NB4 (cell line): Measurements from ENCODE around the gene CHP1.
"Not testable (repeated sequence)": the region's sequence is repeated elsewhere in the genome, so short reads cannot be mapped to it uniquely, and the experiment has no call there.

ENCODE experiments used
- MYC ChIP-seq: IDR thresholded peaks from 2 replicates; pipeline ENCODE4 v1.6.1; 2011; ENCODE audit warnings: low read depth, low read length
- POLR2A ChIP-seq: IDR thresholded peaks from 2 replicates; pipeline ENCODE4 v1.6.1; 2011; ENCODE audit warnings: mild to moderate bottlenecking; ENCODE audit not compliant: insufficient read length; ENCODE audit errors: extremely low read depth
- TF ChIP-seq, protein P1 (sequence below): IDR thresholded peaks from one replicate; pipeline ENCODE4 v1.5.1; 2012; ENCODE audit warnings: low read depth, low read length
- TF ChIP-seq, protein P2 (sequence below): IDR thresholded peaks from 2 replicates; pipeline ENCODE4 v1.6.1; 2011; ENCODE audit warnings: low read depth, low read length

DNA sequence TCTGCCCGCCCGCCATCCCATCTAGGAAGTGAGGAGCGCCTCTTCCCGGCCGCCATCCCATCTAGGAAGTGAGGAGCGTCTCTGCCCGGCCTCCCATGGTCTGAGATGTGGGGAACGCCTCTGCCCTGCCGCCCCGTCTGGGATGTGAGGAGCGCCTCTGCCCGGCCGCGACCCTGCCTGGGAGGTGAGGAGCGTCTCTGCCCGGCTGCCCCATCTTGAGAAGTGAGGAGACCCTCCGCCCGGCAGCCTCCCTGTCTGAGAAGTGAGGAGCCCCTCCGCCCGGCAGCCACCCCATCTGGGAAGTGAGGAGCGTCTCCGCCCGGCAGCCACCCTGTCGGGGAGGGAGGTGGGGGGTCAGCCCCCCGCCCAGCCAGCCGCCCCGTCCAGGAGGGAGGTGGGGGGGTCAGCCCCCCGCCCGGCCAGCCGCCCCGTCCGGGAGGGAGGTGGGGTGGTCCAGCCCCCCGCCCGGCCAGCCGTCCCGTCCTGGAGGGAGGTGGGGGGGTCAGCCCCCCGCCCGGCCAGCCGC lies 89.8 kb downstream of the CHP1 start:
- TF ChIP-seq, protein P1, sequence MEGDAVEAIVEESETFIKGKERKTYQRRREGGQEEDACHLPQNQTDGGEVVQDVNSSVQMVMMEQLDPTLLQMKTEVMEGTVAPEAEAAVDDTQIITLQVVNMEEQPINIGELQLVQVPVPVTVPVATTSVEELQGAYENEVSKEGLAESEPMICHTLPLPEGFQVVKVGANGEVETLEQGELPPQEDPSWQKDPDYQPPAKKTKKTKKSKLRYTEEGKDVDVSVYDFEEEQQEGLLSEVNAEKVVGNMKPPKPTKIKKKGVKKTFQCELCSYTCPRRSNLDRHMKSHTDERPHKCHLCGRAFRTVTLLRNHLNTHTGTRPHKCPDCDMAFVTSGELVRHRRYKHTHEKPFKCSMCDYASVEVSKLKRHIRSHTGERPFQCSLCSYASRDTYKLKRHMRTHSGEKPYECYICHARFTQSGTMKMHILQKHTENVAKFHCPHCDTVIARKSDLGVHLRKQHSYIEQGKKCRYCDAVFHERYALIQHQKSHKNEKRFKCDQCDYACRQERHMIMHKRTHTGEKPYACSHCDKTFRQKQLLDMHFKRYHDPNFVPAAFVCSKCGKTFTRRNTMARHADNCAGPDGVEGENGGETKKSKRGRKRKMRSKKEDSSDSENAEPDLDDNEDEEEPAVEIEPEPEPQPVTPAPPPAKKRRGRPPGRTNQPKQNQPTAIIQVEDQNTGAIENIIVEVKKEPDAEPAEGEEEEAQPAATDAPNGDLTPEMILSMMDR, result not testable (repeated sequence)
- TF ChIP-seq, protein P2, sequence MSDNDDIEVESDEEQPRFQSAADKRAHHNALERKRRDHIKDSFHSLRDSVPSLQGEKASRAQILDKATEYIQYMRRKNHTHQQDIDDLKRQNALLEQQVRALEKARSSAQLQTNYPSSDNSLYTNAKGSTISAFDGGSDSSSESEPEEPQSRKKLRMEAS, result not testable (repeated sequence)
- not testable (repeated sequence) for TF ChIP-seq POLR2A, MYC
